ENCODE results near the gene SLC16A10. TPM values are rescaled to one million over a fixed set of nuclear protein-coding genes. Genes with fewer than 3 reads are reported as not detected.
A peak's percentile ranks its signal among the peaks of the same experiment; 100 is the strongest.

Gene SLC16A10
- total and polyA plus RNA-seq, 2 of the 13 experiments (the other 11 are each of a cell fraction or from before 2014, with no cell fraction given) = 8.2 to 20.1 TPM

DNA sequence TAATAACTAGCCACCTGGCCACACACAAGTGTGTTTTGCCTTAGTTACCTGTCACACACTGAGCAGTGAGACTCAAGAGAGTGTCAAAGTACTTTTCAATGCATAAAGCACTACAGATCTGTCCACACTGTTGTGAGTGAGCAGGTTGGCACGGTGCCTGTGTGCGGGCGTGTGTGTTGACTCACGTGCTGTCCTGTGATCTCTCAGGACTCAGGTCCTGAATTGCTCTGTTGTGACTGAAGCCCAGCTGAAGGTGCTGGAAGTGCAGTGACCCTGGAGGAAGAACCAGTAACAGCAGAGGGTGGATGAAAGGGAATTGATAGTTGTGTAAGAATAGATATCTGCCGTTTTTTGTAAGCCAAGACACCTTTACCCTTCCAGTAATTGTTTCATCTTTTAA is 18.3 kb downstream of the SLC16A10 start (continued):
- TF ChIP-seq, protein P1, sequence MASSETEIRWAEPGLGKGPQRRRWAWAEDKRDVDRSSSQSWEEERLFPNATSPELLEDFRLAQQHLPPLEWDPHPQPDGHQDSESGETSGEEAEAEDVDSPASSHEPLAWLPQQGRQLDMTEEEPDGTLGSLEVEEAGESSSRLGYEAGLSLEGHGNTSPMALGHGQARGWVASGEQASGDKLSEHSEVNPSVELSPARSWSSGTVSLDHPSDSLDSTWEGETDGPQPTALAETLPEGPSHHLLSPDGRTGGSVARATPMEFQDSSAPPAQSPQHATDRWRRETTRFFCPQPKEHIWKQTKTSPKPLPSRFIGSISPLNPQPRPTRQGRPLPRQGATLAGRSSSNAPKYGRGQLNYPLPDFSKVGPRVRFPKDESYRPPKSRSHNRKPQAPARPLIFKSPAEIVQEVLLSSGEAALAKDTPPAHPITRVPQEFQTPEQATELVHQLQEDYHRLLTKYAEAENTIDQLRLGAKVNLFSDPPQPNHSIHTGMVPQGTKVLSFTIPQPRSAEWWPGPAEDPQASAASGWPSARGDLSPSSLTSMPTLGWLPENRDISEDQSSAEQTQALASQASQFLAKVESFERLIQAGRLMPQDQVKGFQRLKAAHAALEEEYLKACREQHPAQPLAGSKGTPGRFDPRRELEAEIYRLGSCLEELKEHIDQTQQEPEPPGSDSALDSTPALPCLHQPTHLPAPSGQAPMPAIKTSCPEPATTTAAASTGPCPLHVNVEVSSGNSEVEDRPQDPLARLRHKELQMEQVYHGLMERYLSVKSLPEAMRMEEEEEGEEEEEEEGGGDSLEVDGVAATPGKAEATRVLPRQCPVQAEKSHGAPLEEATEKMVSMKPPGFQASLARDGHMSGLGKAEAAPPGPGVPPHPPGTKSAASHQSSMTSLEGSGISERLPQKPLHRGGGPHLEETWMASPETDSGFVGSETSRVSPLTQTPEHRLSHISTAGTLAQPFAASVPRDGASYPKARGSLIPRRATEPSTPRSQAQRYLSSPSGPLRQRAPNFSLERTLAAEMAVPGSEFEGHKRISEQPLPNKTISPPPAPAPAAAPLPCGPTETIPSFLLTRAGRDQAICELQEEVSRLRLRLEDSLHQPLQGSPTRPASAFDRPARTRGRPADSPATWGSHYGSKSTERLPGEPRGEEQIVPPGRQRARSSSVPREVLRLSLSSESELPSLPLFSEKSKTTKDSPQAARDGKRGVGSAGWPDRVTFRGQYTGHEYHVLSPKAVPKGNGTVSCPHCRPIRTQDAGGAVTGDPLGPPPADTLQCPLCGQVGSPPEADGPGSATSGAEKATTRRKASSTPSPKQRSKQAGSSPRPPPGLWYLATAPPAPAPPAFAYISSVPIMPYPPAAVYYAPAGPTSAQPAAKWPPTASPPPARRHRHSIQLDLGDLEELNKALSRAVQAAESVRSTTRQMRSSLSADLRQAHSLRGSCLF (CRISPR knock-in tag; IDR thresholded peaks at IDR 0.05; ENCODE audit: borderline replicate concordance) = no peak
- TF ChIP-seq CENPT (CRISPR knock-in tag; IDR thresholded peaks at IDR 0.05; ENCODE audit: low read depth) (no peak), ZNF101 (CRISPR knock-in tag; IDR thresholded peaks at IDR 0.05; ENCODE audit: borderline replicate concordance, low read depth) (no peak), IRF2 (CRISPR knock-in tag; IDR thresholded peaks at IDR 0.05) (peak; percentile 83), SUZ12 (IDR thresholded peaks at IDR 0.05; ENCODE audit: low read depth, low read length) (no peak), ZNF790 (CRISPR knock-in tag; IDR thresholded peaks at IDR 0.05; ENCODE audit: borderline replicate concordance) (no peak), NCOA2 (CRISPR knock-in tag; IDR thresholded peaks at IDR 0.05) (peak; percentile 90; the same call in 1 of the 2 replicates), ZNF670 (CRISPR knock-in tag; IDR thresholded peaks at IDR 0.05; ENCODE audit: borderline replicate concordance) (no peak), FOXM1 (CRISPR knock-in tag; IDR thresholded peaks at IDR 0.05) (no peak), RBM22 (optimal IDR thresholded peaks at IDR 0.05; ENCODE audit: low read length) (no peak), CC2D1A (CRISPR knock-in tag; IDR thresholded peaks at IDR 0.05) (no peak), ISL2 (CRISPR knock-in tag; IDR thresholded peaks at IDR 0.05) (peak; percentile 91), ZNF720 (CRISPR knock-in tag; IDR thresholded peaks at IDR 0.05) (no peak), JUND (CRISPR knock-in tag; IDR thresholded peaks at IDR 0.05) (peak; percentile 48), DNMT1 (CRISPR knock-in tag; IDR thresholded peaks at IDR 0.05) (no peak), HES4 (CRISPR knock-in tag; IDR thresholded peaks at IDR 0.05; ENCODE audit: borderline replicate concordance) (no peak)
- TF ChIP-seq, protein P2, sequence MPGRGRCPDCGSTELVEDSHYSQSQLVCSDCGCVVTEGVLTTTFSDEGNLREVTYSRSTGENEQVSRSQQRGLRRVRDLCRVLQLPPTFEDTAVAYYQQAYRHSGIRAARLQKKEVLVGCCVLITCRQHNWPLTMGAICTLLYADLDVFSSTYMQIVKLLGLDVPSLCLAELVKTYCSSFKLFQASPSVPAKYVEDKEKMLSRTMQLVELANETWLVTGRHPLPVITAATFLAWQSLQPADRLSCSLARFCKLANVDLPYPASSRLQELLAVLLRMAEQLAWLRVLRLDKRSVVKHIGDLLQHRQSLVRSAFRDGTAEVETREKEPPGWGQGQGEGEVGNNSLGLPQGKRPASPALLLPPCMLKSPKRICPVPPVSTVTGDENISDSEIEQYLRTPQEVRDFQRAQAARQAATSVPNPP (CRISPR knock-in tag; IDR thresholded peaks at IDR 0.05) = no peak
- TF ChIP-seq, protein P3, sequence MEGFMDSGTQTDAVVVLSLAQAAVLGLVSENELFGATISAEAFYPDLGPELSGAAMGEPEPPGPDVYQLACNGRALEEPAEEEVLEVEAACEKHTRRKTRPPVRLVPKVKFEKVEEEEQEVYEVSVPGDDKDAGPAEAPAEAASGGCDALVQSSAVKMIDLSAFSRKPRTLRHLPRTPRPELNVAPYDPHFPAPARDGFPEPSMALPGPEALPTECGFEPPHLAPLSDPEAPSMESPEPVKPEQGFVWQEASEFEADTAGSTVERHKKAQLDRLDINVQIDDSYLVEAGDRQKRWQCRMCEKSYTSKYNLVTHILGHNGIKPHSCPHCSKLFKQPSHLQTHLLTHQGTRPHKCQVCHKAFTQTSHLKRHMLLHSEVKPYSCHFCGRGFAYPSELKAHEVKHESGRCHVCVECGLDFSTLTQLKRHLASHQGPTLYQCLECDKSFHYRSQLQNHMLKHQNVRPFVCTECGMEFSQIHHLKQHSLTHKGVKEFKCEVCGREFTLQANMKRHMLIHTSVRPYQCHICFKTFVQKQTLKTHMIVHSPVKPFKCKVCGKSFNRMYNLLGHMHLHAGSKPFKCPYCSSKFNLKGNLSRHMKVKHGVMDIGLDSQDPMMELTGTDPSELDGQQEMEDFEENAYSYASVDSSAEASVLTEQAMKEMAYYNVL (CRISPR knock-in tag; IDR thresholded peaks at IDR 0.05; ENCODE audit: borderline replicate concordance) = peak; percentile 76; the same call in 1 of the 2 replicates
- TF ChIP-seq, protein P4, sequence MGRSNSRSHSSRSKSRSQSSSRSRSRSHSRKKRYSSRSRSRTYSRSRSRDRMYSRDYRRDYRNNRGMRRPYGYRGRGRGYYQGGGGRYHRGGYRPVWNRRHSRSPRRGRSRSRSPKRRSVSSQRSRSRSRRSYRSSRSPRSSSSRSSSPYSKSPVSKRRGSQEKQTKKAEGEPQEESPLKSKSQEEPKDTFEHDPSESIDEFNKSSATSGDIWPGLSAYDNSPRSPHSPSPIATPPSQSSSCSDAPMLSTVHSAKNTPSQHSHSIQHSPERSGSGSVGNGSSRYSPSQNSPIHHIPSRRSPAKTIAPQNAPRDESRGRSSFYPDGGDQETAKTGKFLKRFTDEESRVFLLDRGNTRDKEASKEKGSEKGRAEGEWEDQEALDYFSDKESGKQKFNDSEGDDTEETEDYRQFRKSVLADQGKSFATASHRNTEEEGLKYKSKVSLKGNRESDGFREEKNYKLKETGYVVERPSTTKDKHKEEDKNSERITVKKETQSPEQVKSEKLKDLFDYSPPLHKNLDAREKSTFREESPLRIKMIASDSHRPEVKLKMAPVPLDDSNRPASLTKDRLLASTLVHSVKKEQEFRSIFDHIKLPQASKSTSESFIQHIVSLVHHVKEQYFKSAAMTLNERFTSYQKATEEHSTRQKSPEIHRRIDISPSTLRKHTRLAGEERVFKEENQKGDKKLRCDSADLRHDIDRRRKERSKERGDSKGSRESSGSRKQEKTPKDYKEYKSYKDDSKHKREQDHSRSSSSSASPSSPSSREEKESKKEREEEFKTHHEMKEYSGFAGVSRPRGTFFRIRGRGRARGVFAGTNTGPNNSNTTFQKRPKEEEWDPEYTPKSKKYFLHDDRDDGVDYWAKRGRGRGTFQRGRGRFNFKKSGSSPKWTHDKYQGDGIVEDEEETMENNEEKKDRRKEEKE (IDR thresholded peaks at IDR 0.05) = no peak
- TF ChIP-seq, protein P5, sequence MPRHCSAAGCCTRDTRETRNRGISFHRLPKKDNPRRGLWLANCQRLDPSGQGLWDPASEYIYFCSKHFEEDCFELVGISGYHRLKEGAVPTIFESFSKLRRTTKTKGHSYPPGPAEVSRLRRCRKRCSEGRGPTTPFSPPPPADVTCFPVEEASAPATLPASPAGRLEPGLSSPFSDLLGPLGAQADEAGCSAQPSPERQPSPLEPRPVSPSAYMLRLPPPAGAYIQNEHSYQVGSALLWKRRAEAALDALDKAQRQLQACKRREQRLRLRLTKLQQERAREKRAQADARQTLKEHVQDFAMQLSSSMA (CRISPR knock-in tag; IDR thresholded peaks at IDR 0.05) = no peak
